NCI-H1092 (cell line): ENCODE data around the gene NXPH4.

Experiments
- DNase-seq: peaks from one replicate; lab custom pipeline; 2025; lab: John Stamatoyannopoulos, UW

Gene NXPH4

GRCh38 chr12:57219205-57219992 lies 2.8 kb downstream of the NXPH4 start:
- DNase-seq = no peak

- DNase-seq = no peak
Observed at GRCh38 chr12:57219993-57220754, 3.6 kb downstream of the NXPH4 start.

- DNase-seq = no peak
Observed at GRCh38 chr12:57220770-57221168, 4.2 kb downstream of the NXPH4 start.

- no peak for DNase-seq
Observed at GRCh38 chr12:57221169-57221917, 4.7 kb downstream of the NXPH4 start.

- no peak for DNase-seq
Observed at GRCh38 chr12:57222286-57223190, 5.9 kb downstream of the NXPH4 start.

- no peak for DNase-seq
Observed at GRCh38 chr12:57223191-57224165, 6.9 kb downstream of the NXPH4 start.

GRCh38 chr12:57224278-57224972 lies 7.8 kb downstream of the NXPH4 start:
- DNase-seq = no peak

GRCh38 chr12:57224973-57225679 lies 8.5 kb downstream of the NXPH4 start:
- no peak for DNase-seq

GRCh38 chr12:57225680-57226210 lies 9.2 kb downstream of the NXPH4 start:
- no peak for DNase-seq

- no peak for DNase-seq
Observed at GRCh38 chr12:57226588-57227314, 10.2 kb downstream of the NXPH4 start.

- no peak for DNase-seq
Observed at GRCh38 chr12:57227315-57228115, 10.9 kb downstream of the NXPH4 start.

- no peak for DNase-seq
Observed at GRCh38 chr12:57229046-57229633, 12.5 kb downstream of the NXPH4 start.

- peak; percentile 89 for DNase-seq
Observed at GRCh38 chr12:57229634-57230380, 13.2 kb downstream of the NXPH4 start, which contains the start of gene SHMT2. Gene SHMT2, plus strand, starts transcription at chr12:57229711. Its CDS starts 68 bp downstream, at chr12:57229779.

- no peak for DNase-seq
Observed at GRCh38 chr12:57230381-57231155, 14.0 kb downstream of the NXPH4 start.
